ENCODE measurements around the gene DHX34.
A peak's percentile ranks its signal among the peaks of the same experiment; 100 is the strongest.

The DHX34 gene

DNA sequence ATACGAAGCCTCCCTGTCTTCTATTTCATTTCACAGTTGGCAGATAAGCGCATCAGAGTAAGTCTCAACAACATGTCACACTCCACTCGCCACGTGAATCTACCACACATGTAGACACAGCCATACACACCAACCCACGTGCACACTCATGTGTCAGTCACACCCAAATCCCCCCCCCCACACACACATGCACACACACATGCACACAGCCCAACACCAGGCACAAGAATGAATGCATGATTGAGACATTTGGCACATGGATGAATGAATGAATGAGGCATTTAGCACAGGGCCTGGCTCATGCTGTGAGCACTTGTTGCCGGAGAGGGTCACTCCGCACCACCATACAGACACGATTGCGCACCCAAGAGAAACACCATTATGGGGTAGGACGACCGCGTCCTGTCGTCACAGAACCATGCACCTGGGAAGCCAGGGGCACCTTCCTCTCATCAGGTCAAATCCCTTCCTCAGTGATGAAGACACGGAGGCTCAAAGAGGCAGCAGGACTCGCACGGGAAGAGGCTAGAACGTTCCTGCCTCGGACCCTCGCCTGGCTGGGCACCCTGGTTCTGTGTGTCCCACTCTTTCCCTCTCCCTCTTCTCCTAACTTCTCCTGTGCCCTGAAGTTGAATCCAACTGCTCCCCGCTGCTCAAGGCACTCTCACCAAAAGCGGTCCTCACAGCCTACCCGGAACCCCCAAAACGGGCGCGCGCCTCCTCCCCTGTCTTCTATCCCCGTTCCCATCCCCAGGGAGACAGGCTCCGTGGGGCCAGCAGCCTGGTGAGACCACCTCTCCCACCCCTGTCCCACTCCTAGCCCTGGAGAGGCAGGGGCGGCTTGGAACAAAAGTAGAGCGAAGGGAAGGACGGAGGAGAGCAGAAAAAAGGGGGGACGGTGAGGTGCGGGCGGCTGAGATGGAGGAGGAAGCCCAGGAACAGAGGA lies 68.9 kb downstream of the DHX34 start:
- no peak for DNase-seq (ENCODE audit: low spot score)

DNA sequence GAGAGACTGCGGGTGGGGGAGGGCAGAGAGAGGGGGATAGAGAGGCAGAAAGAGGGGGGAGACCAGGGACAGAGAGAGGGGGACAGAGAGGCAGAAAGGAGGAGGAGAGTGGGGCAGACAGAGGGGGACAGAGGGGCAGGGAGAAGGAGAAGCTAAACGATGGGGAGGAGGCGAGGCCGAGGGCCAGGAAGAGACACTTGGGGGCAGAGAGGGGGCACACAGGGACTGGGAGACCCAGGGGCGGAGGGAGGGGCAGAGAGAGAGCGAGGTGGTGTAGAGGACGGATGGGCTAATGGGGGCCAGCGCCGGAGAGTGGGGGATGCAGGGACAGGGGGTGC lies 69.5 kb downstream of the DHX34 start:
- DNase-seq (ENCODE audit: low spot score): no peak

DNA sequence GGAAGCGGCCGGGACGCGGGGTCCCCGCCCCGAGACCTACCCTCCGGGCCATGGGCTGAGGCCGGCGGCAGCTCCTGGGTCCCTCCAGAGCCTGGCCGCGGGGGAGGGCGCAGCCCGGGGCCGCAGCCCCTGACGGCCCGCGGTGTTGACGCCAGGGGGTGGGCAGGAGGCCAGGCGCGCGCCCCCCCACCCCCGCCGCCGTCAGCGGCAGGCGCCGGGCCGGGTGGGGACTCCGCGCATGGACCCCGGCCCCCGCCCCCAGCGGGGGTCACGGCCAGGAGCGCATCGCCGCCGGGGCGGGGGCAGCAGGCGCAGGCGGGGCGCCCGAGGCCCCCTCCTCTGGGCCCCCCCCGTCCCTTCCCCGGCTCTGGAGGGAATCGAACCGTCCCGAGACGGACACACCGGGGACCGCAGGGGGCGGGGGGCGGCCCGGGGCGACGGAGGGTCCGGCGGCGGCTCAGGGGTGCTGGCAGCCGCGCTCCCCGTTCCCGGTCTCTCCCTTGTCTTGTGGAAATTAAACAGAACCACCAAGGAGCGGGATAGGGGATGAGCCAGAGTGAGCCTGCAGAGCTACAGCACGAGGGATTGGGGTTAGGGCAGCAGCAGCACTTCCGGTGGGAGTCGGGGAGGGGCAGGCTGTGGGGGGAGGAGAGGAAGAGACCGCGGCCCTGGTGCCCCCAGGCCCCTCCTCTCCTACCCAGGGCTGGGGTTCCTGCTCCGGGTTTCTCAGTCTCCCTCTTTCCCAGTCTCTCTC lies 70.1 kb downstream of the DHX34 start, which contains the start of gene MEIS3:
Gene MEIS3, minus strand, starts transcription at position 498 of the 754 bp plus-strand sequence. Its CDS starts 446 bp downstream, at position 52.
- no peak for DNase-seq (ENCODE audit: low spot score)

DNA sequence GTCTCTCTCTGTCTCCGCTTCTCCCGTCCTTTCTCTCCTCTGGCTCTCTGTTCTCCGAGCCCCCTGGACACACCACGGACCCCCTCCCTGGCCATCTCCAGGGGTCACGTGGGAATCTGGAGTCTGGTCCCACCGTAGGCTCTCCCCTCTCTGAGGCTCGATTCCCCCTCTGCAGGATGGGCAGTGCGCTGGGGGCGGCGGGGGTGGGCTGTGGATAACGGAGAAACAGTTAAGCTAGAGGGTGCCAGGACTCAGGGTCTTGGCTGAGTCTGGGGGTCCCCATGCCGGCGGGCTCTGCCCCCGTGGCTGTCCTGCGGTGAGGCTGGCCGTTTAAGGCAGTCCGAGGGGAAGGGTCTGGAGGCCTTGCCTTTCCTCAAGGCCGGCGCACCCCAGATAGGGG lies 70.7 kb downstream of the DHX34 start:
- no peak for DNase-seq (ENCODE audit: low spot score)

DNA sequence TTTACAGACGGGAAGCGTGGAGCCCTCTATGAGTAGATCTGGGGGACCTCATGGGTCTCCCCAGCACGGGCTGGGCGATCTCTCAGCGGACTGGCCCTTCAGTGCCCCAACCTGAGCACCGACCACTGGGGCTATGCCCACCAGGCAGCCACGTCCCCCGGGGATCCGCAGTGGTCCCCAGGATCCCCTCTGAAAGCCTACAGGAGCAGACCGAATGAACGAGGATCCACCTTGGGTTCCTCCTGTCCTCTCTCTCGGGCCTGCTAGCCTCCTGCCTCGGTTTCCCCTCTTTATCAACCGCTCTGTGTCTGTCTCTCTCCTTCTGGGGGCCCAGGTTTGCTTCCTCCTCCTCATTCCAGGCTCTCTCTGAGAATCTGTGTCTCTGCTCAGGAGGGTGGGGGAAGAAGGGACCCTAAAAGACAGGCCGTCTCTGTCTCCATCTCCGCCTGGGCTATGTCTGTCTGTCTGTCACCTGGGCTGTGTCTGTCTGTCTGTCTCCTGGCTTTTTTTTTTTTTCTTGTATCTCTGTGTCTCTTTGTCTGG lies 72.2 kb downstream of the DHX34 start:
- no peak for DNase-seq (ENCODE audit: low spot score)

DNA sequence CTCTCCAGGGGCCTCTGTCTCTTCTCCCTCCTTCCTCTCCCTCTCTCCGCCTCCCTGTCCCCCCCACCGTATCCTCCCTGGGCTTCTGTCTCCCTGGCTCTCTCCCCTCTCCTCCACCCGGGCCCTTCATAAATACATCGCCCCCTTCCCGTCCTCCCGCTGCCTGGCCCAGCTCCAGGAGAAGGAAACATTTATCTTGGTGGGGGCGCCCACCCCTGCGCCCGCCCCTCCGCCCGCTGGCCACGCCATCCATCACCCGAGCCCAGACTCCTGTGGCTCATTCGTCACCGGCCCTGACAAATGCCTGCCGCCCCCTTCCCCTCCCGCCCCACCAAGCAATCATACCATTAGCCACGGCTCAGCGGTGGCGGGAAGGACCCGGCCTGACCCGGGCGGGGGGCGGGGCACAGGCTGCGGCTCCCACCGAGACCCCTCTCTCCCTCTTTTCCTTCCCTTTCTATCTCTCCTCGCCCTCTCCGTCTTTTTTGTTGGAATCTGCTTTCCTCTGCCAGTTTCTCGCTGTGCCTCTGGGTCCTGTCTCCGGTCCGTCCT lies 72.8 kb downstream of the DHX34 start:
- DNase-seq (ENCODE audit: low spot score): no peak

DNA sequence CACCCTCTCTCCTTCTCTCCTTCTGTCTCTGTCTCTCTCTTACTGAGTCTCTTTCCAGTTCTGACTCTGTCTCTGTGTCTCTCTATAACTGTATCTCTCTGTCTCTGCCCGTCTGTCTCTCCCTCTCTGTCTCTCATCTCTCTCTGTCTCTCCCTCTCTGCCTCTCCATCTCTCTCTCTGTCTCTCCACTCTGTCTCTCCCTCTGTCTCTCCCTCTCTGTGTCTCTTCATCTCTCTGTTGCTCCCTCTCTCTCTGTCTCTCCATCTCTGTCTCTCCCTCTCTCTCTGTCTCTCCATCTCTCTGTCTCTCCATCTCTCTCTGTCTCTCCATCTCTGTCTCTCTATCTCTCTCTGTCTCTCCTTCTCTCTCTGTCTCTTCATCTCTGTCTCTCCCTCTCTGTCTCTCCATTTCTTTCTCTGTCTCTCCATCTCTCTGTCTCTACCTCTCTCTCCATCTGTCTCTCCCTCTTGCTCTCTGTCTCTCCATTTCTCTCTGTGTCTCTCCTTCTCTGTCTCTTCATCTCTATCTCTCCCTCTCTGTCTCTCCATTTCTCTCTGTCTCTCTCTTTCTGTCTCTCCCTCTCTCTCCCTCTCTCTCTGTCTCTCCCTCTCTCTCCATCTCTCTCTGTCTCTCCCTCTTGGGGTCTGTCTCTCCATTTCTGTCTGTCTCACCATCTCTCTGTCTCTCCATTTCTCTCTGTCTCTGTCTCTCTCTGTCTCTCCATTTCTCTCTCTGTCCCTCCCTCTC lies 73.5 kb downstream of the DHX34 start:
- DNase-seq (ENCODE audit: low spot score): no peak

DNA sequence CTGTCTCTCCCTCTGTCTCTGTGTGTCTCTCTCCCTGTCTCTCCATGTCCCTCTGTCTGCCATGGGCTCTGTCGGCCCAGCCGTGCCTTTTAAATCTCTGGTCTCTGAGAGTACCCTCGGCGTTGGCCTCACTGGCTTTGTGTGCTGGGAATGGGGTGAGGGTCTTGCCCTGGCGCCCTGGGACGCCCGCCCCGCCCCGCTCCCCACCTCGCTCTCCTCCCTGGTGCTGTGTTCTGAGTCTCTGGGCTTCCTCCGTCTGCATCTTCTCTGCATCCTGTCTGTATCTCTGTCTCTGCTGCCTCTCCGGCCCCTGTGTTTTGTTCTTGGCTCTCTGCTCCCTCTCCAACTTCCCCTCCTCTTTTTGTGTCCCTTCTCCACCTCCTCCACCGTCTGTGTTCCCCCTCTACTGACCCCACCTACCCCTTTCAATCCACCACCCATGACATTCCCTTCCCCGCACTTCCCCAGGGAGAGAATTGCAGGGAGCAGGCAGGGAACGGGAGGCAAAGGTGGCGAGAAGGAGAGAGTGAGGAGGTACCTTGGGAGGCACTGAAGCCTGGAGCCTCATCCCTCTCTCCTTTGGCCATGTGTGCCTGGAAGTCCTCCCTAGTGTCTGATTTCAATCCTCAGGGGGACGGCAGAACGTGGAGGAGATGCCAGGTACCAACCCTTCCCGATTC lies 74.2 kb downstream of the DHX34 start:
- DNase-seq (ENCODE audit: low spot score): no peak

DNA sequence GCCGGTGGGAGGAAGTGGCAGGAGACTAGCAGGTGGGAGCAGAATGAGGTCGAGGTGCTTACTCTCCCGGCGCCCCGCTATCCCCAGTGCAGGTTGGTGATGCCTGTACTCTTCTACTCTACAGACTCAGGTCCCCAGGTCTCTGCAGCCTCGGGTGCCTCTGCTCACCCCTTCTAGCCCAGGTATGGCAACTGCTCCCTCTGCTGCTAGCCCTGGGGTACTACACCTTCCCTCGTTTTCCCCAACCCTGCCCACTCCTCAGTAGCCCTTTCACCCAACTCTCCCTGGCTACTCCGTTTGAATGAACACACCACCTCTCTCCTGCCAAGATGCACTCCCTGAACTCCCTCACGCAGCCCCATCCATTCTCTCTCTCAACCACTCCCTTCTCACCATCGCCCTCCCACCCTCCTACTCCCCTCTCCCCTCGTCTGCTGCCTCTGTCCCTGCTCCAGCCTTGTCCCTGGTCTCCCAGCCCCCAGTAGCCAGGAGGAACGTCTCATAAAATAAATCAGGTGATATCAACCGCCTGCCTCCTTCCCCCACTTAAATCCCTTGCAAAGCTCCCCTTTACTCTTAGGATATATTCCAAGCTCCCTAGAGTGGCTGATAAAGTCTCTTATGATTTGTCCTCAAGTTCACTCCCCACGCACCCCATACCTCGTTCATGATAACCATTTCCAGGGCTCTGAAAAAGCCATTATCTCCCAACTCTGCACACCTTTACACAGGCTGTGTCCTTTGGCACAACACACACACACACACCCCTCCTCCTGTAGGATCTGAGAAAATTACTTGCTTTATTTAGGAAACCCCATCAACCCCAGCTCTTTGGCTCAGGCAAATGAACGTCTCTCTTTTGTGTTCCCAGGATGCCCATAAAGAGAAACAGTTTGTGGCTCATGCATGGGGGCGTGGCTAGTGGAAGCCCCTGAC lies 78.4 kb downstream of the DHX34 start:
- peak; percentile 86 for DNase-seq (ENCODE audit: low spot score)

DNA sequence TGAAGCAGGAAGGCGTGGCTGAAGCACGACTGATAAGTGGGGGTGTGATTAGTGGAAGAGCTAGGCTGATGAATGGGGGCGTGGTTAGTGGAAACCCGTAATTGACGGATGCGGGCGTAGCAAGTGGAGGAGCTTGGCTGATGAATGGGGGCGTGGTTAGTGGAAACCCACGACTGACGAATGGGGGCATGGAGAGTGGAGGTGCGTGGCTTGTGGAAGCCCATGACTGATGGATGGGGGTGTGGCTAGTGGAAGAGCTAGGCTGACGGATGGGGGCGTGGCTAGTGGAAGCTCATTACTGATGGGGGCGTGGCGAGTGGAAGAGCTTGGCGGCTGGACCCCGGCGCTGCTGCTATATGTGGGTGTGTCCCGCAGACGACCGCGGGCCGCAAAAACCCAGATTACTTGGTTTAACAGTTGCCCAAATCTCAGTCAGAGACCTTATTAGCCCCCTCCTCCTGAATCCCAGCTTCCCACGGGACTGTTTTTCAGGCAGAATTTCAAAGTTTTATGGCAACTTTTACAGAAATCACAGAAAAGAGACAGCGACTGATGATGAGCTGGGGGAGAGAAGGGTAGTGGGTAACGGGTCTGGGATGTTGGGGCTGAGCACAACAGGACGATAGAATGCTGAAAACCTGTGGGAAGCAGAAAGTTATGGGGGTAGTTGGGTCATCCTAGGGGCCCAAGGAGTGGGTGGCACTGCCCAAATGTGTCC lies 79.2 kb downstream of the DHX34 start:
- DNase-seq (ENCODE audit: low spot score): peak; percentile 100

DNA sequence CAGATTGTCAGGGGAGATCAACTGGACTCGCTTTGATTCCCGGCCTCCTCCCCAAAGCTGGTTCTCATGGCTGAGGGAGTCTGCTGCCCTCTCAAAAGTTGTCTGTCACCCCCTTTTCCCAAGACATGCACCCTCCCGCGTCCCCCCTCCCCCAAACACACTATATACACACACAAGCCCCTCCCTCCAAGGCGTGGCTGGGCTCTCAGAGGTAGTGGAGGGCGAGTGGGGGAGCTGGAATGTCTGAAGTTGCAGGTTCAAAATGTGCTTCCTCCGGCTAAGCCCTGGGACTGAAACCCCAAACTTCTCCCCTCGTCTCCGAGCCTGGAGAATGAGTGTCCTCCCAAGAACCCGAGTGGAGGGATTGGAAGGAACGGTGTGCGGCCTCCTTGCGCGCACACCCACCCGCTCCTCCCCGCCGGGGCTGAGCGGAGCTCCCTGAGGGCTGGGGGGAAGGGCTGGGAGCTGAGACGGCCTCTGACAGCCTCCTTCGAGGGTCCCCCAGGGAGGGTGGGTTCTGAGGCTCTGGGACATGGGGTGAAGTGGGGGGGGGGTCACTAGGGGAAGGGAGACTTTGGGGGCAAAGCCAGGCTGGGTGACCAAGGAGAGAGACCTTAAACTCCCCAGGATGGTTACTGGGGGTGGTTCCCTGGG lies 80.2 kb downstream of the DHX34 start:
- no peak for DNase-seq (ENCODE audit: low spot score)

DNA sequence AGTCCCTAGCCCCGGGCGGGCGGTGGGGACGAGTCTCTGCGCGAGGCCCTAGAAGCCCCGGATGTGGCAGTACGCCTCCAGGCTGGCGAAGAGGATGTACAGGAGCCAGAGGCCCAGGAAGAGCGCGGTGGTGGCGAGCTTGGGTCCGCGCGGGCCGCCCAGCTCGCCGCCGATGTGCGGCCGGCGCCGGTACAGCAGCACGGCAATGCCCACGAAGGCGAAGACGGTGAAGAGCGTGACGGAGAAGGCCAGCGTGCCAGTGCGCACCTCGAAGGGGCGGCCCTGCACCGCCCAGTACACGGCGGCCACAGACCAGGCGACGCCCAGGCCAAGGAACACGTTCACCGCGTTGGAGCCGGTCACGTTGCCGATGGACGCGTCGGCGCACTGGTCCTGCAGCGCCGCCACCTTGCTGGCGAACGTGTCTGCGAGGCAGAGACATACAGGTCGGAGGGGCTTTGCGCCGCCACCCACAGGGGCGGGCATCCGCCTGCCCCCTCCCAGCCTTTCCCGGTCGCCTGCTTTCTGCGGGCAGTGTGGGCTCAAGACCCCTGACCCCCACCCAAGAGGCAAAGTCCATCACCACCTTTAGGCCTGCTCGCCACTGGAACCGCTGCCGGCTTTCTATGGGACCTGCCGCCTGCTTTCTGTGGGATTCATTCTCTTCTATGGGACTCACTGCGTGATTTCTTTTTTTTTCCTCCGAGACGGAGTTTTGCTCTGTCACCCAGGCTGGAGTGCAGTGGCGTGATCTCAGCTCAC lies 81.1 kb downstream of the DHX34 start:
- DNase-seq (ENCODE audit: low spot score): no peak

DNA sequence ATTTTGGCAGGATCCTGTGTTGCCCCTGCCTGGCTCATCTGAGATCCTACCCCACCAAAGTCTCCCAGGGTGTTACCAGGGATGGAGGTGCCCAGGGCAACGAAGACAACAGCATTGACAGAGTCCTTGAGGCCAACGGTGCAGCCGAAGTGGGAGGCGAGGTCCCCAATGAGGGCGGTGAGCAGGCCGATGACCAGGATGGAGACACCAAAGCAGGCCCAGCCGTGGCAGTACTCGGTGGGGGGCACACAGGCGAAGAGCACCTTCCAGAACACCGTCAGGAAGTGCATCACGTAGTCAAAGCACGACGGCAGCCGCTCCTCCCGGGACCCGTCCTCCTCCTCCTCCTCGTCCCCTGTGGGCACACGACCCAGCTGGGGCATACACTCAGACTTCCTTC lies 83.0 kb downstream of the DHX34 start:
- DNase-seq (ENCODE audit: low spot score): no peak

Data from SW480 (cell line).